ENCODE measurements around the gene C1orf56. TPM values are rescaled to one million over a fixed set of nuclear protein-coding genes. Genes with fewer than 3 reads are reported as not detected.
A peak's percentile ranks its signal among the peaks of the same experiment; 100 is the strongest.

The C1orf56 gene
- total and polyA plus RNA-seq, 2 of the 13 experiments (the other 11 are each of a cell fraction or from before 2014, with no cell fraction given) = 1.5 to 3.2 TPM

GRCh38 chr1:151008244-151009205, 39.0 kb upstream of the C1orf56 start, which contains the start of gene PRUNE1 (continued):
- peak; percentile 78 for TF ChIP-seq AGO2 (optimal IDR thresholded peaks at IDR 0.05; ENCODE audit: low read depth, low read length)
- no peak for TF ChIP-seq ZFP36L2 (CRISPR knock-in tag; IDR thresholded peaks at IDR 0.05)
- peak; percentile 15; the same call in 1 of the 2 replicates for TF ChIP-seq DRAP1 (CRISPR knock-in tag; IDR thresholded peaks at IDR 0.05)
- 0 out of 2 replicates have a peak, but pooled peaks have one; percentile 69 for TF ChIP-seq ZNF839 (CRISPR knock-in tag; IDR thresholded peaks at IDR 0.05; ENCODE audit: borderline replicate concordance)
- 0 out of 2 replicates have a peak, but pooled peaks have one; percentile 65 for TF ChIP-seq FOXC1 (CRISPR knock-in tag; IDR thresholded peaks at IDR 0.05; ENCODE audit: borderline replicate concordance)
- TF ChIP-seq BATF2 (CRISPR knock-in tag; IDR thresholded peaks at IDR 0.05) = no peak
- TF ChIP-seq ADNP (CRISPR knock-in tag; IDR thresholded peaks at IDR 0.05) = peak; percentile 84
- TF ChIP-seq TFDP2 (CRISPR knock-in tag; IDR thresholded peaks at IDR 0.05) = no peak
- TF ChIP-seq ZNF780A (CRISPR knock-in tag; IDR thresholded peaks at IDR 0.05) = peak; percentile 77; the same call in 1 of the 2 replicates
- TF ChIP-seq TFE3 (CRISPR knock-in tag; IDR thresholded peaks at IDR 0.05) = no peak
- TF ChIP-seq, protein P1, sequence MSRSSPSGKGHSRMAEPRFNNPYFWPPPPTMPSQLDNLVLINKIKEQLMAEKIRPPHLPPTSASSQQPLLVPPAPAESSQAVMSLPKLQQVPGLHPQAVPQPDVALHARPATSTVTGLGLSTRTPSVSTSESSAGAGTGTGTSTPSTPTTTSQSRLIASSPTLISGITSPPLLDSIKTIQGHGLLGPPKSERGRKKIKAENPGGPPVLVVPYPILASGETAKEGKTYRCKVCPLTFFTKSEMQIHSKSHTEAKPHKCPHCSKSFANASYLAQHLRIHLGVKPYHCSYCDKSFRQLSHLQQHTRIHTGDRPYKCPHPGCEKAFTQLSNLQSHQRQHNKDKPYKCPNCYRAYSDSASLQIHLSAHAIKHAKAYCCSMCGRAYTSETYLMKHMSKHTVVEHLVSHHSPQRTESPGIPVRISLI (CRISPR knock-in tag; IDR thresholded peaks at IDR 0.05; ENCODE audit: borderline replicate concordance) = no peak; the same call in 1 of the 2 replicates
- no peak for TF ChIP-seq ZNF180 (CRISPR knock-in tag; IDR thresholded peaks at IDR 0.05; ENCODE audit: borderline replicate concordance, low read depth)
- TF ChIP-seq GATA4 (IDR thresholded peaks at IDR 0.05; ENCODE audit: borderline replicate concordance, low read depth) = peak; percentile 36; the same call in 1 of the 2 replicates
- peak; percentile 41; the same call in 1 of the 2 replicates for TF ChIP-seq HNF4G (IDR thresholded peaks at IDR 0.05; ENCODE audit: borderline replicate concordance, low read depth, low read length)
- peak; percentile 42; the same call in 1 of the 2 replicates for TF ChIP-seq HNF4G (CRISPR knock-in tag; IDR thresholded peaks at IDR 0.05; ENCODE audit: borderline replicate concordance, low read depth)
- no peak for TF ChIP-seq ZNF280D (CRISPR knock-in tag; IDR thresholded peaks at IDR 0.05)
- TF ChIP-seq THAP11 (CRISPR knock-in tag; IDR thresholded peaks at IDR 0.05) = peak; percentile 97
- no peak for TF ChIP-seq ZEB1 (IDR thresholded peaks at IDR 0.05; ENCODE audit: insufficient replicate concordance, low read depth)
- TF ChIP-seq KMT2A (CRISPR knock-in tag; IDR thresholded peaks at IDR 0.05) = peak; percentile 38; the same call in 1 of the 2 replicates
- TF ChIP-seq ZNF891 (CRISPR knock-in tag; IDR thresholded peaks at IDR 0.05) = peak; percentile 80; the same call in 1 of the 2 replicates
